Fibroblast of skin of scalp (primary cell): ENCODE measurements around the gene SLC12A5.

Experiments used
- DNase-seq: peaks from one replicate; pipeline ENCODE4 v3.0.0-alpha.2; 2013

SLC12A5 gene

DNA sequence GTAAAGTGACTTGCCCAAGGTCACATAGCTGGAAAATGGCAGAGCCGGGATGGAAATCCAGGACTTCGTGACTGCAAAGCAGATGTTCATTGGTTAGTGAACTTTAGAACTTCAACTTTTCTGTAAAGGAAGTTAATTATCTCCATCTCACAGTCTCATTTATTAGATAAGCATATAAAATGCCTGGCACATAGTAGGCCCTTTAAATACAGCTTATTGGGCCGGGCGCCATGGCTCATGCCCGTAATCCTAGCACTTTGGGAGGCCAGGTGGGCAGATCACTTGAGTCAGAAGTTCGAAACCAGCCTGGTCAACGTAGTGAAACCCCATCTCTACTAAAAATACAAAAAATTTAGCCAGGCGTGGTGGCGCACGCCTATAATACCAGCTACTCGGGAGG lies 22.1 kb upstream of the SLC12A5 start:
- DNase-seq: no peak

DNA sequence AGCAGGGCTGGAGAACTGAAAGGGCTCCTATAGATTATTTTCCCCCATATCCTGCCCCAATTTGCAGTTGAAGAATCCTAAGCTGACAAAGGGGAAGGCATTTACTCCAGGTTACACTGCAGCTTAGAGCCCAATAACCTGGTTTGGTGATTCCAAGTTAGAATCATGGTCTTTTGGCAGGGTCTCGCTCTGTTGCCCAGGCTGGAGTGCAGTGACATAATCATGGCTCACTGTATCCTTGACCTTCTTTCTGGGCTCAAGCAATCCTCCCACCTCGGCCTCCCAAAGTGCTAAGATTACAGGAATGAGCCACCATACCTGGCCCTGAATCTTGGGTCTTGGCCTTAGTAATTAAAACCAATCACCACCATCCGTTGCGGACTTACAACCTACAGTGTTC lies 21.3 kb upstream of the SLC12A5 start:
- no peak for DNase-seq

GRCh38 chr20:46009816-46010215 lies 19.2 kb upstream of the SLC12A5 start:
- no peak for DNase-seq

GRCh38 chr20:46010491-46011391 lies 18.3 kb upstream of the SLC12A5 start:
- DNase-seq: no peak

DNA sequence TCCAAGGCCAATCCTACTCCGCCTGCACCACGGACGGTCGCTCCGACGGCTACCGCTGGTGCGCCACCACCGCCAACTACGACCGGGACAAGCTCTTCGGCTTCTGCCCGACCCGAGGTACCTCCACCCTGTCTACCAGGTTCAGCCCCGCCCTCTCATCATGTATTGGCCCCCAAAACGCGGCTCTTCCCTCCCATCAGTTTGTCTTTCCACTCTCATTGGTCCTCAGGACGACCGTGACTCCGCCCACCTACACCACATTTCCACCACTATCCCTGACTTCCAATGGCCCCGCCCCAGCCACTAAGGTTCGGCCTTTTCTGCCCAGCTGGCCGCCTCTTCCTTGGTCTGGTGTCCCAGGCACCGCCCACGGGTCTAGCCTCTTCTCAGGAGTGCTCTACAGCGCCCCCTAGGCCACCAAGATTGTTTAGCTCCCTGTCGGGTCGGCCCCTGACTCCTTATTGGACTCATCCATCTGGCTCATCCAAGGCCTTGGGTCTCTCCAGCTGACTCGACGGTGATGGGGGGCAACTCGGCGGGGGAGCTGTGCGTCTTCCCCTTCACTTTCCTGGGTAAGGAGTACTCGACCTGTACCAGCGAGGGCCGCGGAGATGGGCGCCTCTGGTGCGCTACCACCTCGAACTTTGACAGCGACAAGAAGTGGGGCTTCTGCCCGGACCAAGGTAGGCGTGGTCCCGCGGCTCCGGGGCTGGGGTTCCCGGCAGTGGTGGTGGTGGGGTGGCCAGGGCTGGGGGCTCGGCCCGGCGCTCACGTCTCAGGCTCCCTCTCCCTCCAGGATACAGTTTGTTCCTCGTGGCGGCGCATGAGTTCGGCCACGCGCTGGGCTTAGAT lies 17.2 kb upstream of the SLC12A5 start:
- peak; percentile 27 for DNase-seq

GRCh38 chr20:46012921-46013320 lies 16.1 kb upstream of the SLC12A5 start:
- no peak for DNase-seq

- no peak for DNase-seq
Observed at GRCh38 chr20:46013322-46013828, 15.6 kb upstream of the SLC12A5 start.

GRCh38 chr20:46013829-46014516 lies 15.0 kb upstream of the SLC12A5 start:
- peak; percentile 26 for DNase-seq

DNA sequence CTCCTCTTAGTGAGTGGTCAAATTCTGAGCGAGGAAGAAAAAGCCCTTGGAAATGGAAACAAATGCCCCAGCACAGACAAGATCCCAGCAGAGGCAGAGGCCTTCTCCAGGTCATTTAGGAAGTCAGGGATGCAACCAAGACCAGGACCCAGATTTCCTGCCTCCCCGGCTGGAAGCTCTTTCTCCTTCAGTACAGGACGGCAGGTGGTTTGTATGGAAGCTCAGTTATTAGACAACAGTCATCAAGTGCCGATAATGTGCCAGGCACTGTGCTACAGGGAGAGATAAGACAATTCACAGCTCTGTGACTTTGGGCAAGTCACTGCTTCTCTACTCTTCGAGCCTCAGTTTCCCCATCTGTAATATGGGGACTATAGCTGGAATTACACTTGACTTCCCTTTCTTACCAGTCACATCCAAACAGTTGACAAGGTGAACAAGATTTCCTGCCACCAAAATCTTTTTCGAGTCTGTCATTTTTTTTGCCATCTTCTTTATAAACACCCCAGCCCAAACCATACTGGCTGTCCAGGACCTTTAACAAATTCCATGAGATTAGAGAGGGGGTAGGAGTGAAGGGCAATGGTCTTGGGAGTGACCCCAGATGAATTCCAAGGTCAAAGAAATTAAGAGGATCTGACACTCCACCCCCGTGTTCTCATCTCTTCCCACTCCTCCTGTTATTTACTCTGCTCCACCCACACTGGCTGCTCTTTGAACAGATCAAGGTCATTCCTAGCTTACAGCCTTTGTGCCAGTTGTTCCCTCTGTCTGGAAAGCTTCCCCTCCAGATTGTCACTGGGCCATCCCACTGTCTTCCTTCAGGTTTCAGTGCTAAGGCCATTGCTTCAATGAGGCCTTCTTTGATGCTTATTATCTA lies 14.3 kb upstream of the SLC12A5 start:
- no peak for DNase-seq

DNA sequence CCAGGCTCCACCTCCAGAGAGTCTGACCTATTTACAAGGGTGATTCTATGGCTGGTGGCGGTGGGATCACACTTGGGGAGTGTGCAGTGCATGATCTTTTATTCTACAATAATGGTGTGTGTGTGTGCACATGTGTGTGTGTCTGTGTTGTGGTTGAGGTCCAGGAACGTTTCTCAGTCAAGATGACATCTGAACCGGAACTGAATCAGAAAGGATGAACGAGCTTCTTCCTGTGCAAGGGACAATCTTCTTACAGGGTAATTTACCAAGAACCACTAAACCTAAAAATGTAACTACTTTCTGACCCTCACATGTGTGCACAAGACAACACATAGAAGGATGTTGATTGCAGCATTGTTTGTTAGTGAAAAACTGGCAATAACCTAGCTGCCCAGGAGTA lies 11.7 kb upstream of the SLC12A5 start:
- DNase-seq: no peak

GRCh38 chr20:46018112-46018511 lies 10.9 kb upstream of the SLC12A5 start:
- no peak for DNase-seq

- DNase-seq: no peak
Observed at GRCh38 chr20:46018611-46019010, 10.4 kb upstream of the SLC12A5 start.

DNA sequence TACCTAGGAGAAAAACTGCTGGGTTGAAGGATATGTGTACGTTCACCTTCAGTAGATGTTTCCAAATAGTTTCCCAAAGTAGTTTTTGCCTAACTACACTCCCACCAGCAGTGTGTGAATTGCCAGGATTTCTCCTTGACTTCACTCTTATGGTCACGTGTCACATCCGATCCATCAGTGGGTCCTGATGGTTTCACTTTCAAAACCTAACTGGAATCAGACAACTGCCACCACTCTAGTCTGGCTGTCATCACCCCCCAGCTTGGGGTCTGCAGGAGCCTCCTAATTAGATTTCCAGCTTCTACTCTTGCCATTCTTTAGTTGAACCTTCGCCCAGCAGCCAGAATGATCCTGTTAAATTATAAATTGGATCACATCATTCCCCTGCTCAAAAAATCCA lies 8.5 kb upstream of the SLC12A5 start:
- DNase-seq: no peak

DNA sequence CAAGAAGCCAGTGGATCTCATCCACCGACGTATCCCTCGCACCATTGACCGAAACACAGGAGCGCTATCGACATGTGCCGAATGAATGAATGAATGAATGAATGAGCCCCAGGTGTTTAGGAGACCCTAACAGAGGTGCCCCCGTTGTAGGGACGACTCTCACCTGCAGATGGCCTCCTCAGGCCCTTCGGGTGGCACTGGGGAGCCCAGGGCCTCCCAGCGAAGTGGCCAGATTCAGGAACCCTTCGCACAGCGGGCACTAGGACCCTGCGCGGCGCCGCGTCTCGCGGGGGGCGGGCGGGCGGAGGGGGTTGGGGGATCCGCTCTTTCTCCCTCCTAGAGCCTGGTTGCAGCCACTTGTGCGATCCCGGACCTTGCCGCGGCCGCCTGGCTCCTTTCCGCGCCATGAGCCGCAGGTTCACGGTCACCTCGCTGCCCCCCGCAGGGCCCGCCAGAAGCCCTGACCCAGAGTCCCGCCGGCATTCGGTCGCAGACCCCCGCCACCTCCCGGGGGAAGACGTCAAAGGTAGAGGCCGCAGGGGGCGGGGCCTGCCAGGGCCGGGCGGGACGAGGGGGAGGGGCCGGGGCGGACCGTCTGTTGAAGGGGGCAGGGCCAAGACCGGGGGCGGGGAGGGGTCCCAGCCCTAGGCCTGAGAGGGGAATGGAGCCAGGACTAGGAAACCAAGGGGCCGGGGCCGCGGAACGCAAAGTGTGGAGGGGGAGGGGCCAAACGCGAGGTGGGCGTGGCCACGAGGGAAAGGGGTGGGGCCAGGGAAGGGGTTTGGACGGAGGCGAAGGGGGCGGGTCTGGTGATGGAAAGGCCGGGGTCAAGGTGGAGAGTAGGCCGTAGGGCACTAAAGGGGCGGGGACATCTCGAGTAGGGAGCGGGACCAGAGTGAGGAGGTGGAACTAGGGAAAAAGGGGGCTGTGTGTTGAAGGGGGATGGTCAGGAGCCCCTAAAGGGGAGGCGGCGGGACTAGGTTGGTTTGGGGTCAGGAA lies 7.4 kb upstream of the SLC12A5 start:
- peak; percentile 13 for DNase-seq

GRCh38 chr20:46022411-46023147 lies 6.4 kb upstream of the SLC12A5 start:
- peak; percentile 19 for DNase-seq

GRCh38 chr20:46023148-46023484 lies 5.9 kb upstream of the SLC12A5 start:
- no peak for DNase-seq

DNA sequence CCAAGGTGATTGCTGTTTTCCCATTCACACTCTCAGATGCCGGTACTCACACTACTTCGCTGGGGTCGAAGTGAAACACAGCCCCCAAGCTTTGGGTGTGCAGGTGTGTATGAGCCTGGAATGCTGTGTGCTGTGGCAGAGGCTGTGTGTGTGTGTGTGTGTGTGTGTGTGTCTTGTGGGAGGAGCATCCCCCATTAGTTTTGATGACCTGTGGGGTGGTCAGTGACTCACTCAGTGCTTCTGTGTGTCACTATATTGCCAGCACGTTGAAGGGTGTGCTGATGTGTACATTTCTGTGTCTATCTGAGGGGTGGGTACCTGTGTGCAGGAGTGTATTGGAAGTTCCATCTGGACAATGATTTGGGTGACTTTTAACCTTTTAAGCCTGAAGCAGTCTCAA lies 5.0 kb upstream of the SLC12A5 start:
- no peak for DNase-seq

DNA sequence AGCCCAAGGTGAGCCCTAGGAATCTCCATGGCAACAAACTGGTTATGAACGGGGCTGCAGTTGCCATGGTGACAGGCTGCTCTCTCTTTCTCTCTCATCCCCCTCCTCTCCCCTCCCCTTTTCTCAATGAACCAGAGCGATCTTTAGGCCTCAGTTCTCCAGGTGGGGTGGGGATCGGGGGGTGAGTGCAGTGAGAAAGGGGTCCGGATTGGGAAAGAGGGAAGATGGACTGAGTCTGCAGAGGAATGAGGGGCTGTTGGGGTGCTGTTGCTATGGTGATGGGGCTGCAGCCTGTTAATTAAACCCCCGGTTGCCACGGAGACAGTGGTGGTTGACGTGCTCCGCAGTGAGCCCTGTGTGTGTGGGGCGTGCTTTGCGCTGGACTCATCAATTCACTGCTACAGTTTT lies 3.6 kb upstream of the SLC12A5 start:
- no peak for DNase-seq

DNA sequence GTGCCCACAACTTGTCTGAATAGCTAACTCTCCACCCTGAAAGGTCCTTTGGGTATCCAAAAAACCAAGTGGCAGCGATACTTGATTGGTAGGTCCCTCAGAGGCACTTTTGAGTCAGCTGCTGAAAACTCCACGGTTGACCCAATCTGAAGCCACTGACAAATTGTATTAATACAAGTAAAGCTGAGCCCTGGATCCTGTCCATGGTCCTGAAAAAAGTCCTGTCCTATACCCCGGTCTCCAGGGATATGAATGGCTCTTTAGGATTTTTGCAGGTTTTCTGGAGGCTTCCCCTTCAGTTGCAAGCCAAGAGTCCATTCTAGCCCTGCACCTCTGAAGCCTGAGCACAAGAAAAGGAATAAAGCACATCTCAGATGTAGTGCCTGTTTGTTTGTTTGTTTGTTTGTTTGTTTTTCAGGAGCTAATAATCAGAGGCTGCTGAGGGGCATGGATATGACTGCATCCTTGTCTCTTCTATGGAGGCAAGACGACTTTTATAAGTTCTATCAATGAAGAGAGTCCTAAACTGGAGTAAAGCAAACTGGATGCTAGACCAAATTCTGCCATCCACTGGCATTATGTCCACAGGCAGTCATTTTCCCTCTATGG lies 1.7 kb upstream of the SLC12A5 start:
- DNase-seq: peak; percentile 71
